Measurements from ENCODE around the gene CHKB. TPM values are rescaled to one million over a fixed set of nuclear protein-coding genes. Genes with fewer than 3 reads are reported as not detected.

CHKB gene
- total RNA-seq, 1 donor from 2014 or later = 36.1 TPM

DNA sequence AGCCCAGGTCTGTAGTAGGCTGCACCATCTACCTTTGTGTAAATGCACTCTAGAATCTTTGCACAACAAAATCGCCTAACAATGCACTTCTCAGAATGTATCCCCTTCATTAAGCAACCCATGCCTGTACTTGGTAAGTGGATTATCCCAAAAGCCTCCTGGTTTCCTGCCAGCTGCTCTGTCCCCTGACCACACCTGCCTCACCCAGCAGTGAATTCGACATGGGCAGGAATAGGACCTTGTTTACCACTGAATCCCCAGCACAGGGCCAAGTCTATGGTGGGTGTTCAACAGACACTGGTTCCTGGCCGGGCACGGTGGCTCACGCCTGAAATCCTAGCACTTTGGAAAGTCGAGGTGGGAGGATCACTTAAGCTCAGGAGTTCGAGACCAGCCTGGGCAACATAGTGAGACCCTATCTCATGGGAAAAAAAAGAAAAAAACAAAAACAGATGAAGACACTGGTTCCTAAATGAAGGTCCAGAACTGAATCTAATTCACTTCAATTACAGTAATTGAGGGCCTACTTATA, 14.9 kb downstream of the CHKB start:
- H3K4me1 ChIP-seq (ENCODE audit: insufficient read depth, low read length) = peaks cover 4% of the 10 kb centered on the region
- no peaks in the 10 kb centered on the region for H4K20me1 ChIP-seq (ENCODE audit: insufficient read depth, low read length)
- H3K36me3 ChIP-seq (ENCODE audit: insufficient read depth, low read length) = no peaks in the 10 kb centered on the region
- no peak overlapping the region for H3K27ac ChIP-seq (ENCODE audit: low read depth, low read length)
- Mint-ChIP-seq H3K9me3 (ENCODE audit: unreplicated experiment) (peaks cover 1% of the 10 kb centered on the region), H3K27ac (ENCODE audit: unreplicated experiment) (no peak overlapping the region), H3K4me1 (ENCODE audit: low read depth, unreplicated experiment) (no peaks in the 10 kb centered on the region), H3K4me3 (ENCODE audit: unreplicated experiment) (no peak overlapping the region), H3K27me3 (ENCODE audit: low read depth, unreplicated experiment) (peaks cover 22% of the 10 kb centered on the region), H3K36me3 (ENCODE audit: low read depth, unreplicated experiment) (peaks cover 36% of the 10 kb centered on the region)
- H3K9me3 ChIP-seq (ENCODE audit: insufficient read depth, low read depth, low read length) = no peaks in the 10 kb centered on the region
- TF ChIP-seq EZH2 (IDR thresholded peaks at IDR 0.05; ENCODE audit: insufficient read depth, low read length) = no peak
- TF ChIP-seq, protein P1, sequence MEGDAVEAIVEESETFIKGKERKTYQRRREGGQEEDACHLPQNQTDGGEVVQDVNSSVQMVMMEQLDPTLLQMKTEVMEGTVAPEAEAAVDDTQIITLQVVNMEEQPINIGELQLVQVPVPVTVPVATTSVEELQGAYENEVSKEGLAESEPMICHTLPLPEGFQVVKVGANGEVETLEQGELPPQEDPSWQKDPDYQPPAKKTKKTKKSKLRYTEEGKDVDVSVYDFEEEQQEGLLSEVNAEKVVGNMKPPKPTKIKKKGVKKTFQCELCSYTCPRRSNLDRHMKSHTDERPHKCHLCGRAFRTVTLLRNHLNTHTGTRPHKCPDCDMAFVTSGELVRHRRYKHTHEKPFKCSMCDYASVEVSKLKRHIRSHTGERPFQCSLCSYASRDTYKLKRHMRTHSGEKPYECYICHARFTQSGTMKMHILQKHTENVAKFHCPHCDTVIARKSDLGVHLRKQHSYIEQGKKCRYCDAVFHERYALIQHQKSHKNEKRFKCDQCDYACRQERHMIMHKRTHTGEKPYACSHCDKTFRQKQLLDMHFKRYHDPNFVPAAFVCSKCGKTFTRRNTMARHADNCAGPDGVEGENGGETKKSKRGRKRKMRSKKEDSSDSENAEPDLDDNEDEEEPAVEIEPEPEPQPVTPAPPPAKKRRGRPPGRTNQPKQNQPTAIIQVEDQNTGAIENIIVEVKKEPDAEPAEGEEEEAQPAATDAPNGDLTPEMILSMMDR (IDR thresholded peaks at IDR 0.05; ENCODE audit: insufficient read depth, low read depth, low read length) = no peak
- H2AFZ ChIP-seq (ENCODE audit: low read depth, low read length) = no peak overlapping the region
- H3K4me2 ChIP-seq (ENCODE audit: low read length) = no peak overlapping the region
- no peak overlapping the region for H3K4me3 ChIP-seq (ENCODE audit: insufficient read depth, low read depth, low read length)
- H3K9ac ChIP-seq (ENCODE audit: low read length) = no peak overlapping the region
- DNase-seq (ENCODE audit: low read depth) (no peak), FAIRE-seq (no peak)
- peaks cover 13% of the 10 kb centered on the region for H3K27me3 ChIP-seq (ENCODE audit: insufficient read depth, low read length)
- no peaks in the 10 kb centered on the region for H3K79me2 ChIP-seq (ENCODE audit: insufficient read depth, low read length)

DNA sequence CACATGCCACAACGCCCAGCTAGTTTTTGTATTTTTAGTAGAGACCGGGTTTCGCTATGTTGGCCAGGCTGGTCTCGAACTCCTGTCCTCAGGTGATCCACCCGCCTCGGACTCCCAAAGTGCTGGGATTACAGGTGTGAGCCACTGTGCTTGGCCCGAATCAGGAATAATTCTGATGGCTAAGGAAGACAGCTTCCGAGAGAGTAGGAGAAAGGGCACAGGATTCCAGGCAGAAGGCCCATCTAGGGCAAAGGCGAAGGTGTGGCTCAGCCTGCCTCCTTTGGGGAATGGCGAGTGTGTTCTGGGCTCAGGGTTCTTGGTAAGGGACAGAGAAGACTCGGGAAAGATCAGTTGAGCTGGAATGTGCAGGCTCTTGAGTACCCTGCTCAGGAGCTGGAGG, 18.4 kb downstream of the CHKB start:
- H3K36me3 ChIP-seq (ENCODE audit: insufficient read depth, low read length) = no peaks in the 10 kb centered on the region
- Mint-ChIP-seq H3K4me1 (ENCODE audit: low read depth, unreplicated experiment) (peaks cover 5% of the 10 kb centered on the region), H3K27ac (ENCODE audit: unreplicated experiment) (no peak overlapping the region), H3K27me3 (ENCODE audit: low read depth, unreplicated experiment) (peaks cover 35% of the 10 kb centered on the region), H3K36me3 (ENCODE audit: low read depth, unreplicated experiment) (peaks cover 16% of the 10 kb centered on the region), H3K4me3 (ENCODE audit: unreplicated experiment) (no peak overlapping the region), H3K9me3 (ENCODE audit: unreplicated experiment) (peaks cover 1% of the 10 kb centered on the region)
- H3K79me2 ChIP-seq (ENCODE audit: insufficient read depth, low read length) = no peaks in the 10 kb centered on the region
- H3K9ac ChIP-seq (ENCODE audit: low read length) = no peak overlapping the region
- H3K9me3 ChIP-seq (ENCODE audit: insufficient read depth, low read depth, low read length) = no peaks in the 10 kb centered on the region
- H4K20me1 ChIP-seq (ENCODE audit: insufficient read depth, low read length) = no peaks in the 10 kb centered on the region
- H3K4me3 ChIP-seq (ENCODE audit: insufficient read depth, low read depth, low read length) = no peak overlapping the region
- FAIRE-seq (no peak), DNase-seq (ENCODE audit: low read depth) (no peak)
- H3K4me1 ChIP-seq (ENCODE audit: insufficient read depth, low read length) = peaks cover 4% of the 10 kb centered on the region
- H3K27me3 ChIP-seq (ENCODE audit: insufficient read depth, low read length) = peaks cover 20% of the 10 kb centered on the region
- H2AFZ ChIP-seq (ENCODE audit: low read depth, low read length) = no peak overlapping the region
- no peak overlapping the region for H3K27ac ChIP-seq (ENCODE audit: low read depth, low read length)
- no peak overlapping the region for H3K4me2 ChIP-seq (ENCODE audit: low read length)
- TF ChIP-seq, protein P1 (IDR thresholded peaks at IDR 0.05; ENCODE audit: insufficient read depth, low read depth, low read length) = no peak
- no peak for TF ChIP-seq EZH2 (IDR thresholded peaks at IDR 0.05; ENCODE audit: insufficient read depth, low read length)

DNA sequence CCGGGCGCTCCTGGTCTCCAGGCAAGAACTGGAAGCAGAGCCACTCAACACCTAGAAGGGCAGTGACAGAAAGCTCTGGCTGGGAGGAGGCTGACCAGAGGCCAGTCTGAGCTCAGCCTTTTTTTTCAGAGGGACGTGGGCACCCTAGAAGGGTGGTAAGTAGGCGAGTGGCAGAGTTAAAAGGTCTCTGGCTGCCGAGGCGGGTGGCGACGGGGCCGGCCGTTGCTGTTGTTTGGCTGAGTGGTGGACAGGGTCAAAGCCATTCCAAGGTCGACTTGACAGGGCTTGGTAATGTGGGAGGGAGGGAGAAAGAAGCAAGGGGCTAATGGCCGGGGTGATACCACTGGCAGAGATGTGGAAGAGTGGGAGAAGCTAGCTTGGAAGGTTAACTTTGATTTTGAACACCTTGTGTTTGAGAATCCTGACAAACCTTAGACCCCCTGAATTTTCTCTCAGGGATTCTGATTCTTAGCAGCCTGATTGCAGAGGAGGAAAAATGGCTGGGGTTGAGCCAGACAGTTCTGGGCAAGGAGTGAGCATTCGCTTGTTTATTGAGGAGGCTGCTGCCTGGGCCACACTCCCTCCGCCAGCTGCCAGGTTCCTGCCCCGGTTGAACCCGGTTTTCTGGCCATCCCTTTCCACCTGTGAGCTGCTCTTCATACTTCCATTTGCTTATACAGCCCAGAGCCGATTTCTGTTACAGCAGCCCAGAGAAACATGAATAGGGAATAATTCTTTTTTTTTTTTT, 19.1 kb downstream of the CHKB start:
- no peaks in the 10 kb centered on the region for H3K36me3 ChIP-seq (ENCODE audit: insufficient read depth, low read length)
- H3K36me3 Mint-ChIP-seq (ENCODE audit: low read depth, unreplicated experiment) = peaks cover 12% of the 10 kb centered on the region

More for the DNA sequence above, 19.1 kb downstream of the CHKB start:
- TF ChIP-seq EZH2 (IDR thresholded peaks at IDR 0.05; ENCODE audit: insufficient read depth, low read length) = no peak
- TF ChIP-seq, protein P1 (IDR thresholded peaks at IDR 0.05; ENCODE audit: insufficient read depth, low read depth, low read length) = no peak
- Mint-ChIP-seq H3K27me3 (ENCODE audit: low read depth, unreplicated experiment) (peaks cover 38% of the 10 kb centered on the region), H3K27ac (ENCODE audit: unreplicated experiment) (peak overlapping the region; percentile 47), H3K4me3 (ENCODE audit: unreplicated experiment) (peak overlapping the region; percentile 92), H3K9me3 (ENCODE audit: unreplicated experiment) (peaks cover 1% of the 10 kb centered on the region), H3K4me1 (ENCODE audit: low read depth, unreplicated experiment) (peaks cover 5% of the 10 kb centered on the region)
- Histone ChIP-seq H3K4me2 (ENCODE audit: low read length) (peak overlapping the region; percentile 91), H3K27me3 (ENCODE audit: insufficient read depth, low read length) (peaks cover 22% of the 10 kb centered on the region), H3K9me3 (ENCODE audit: insufficient read depth, low read depth, low read length) (no peaks in the 10 kb centered on the region), H3K79me2 (ENCODE audit: insufficient read depth, low read length) (no peaks in the 10 kb centered on the region), H3K4me3 (ENCODE audit: insufficient read depth, low read depth, low read length) (peak overlapping the region; percentile 60), H4K20me1 (ENCODE audit: insufficient read depth, low read length) (no peaks in the 10 kb centered on the region), H3K9ac (ENCODE audit: low read length) (peak overlapping the region; percentile 29), H3K4me1 (ENCODE audit: insufficient read depth, low read length) (peaks cover 4% of the 10 kb centered on the region), H2AFZ (ENCODE audit: low read depth, low read length) (peak overlapping the region; percentile 94), H3K27ac (ENCODE audit: low read depth, low read length) (no peak overlapping the region)
- DNase-seq (ENCODE audit: low read depth) (no peak), FAIRE-seq (no peak)
